ENCODE measurements around the gene SCN8A. TPM values are rescaled to one million over a fixed set of nuclear protein-coding genes. Genes with fewer than 3 reads are reported as not detected.

The SCN8A gene
- total and polyA plus RNA-seq, 8 donors: 0.26 to 3.3 (median 1.3) TPM

GRCh38 chr12:51777973-51778372 is 186.9 kb downstream of the SCN8A start:
- intact Hi-C loops (cut with DNase I): no loop called here
- ATAC-seq: no peak
- TF ChIP-seq, protein P1, sequence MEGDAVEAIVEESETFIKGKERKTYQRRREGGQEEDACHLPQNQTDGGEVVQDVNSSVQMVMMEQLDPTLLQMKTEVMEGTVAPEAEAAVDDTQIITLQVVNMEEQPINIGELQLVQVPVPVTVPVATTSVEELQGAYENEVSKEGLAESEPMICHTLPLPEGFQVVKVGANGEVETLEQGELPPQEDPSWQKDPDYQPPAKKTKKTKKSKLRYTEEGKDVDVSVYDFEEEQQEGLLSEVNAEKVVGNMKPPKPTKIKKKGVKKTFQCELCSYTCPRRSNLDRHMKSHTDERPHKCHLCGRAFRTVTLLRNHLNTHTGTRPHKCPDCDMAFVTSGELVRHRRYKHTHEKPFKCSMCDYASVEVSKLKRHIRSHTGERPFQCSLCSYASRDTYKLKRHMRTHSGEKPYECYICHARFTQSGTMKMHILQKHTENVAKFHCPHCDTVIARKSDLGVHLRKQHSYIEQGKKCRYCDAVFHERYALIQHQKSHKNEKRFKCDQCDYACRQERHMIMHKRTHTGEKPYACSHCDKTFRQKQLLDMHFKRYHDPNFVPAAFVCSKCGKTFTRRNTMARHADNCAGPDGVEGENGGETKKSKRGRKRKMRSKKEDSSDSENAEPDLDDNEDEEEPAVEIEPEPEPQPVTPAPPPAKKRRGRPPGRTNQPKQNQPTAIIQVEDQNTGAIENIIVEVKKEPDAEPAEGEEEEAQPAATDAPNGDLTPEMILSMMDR (IDR thresholded peaks at IDR 0.05): no peak
- H3K4me3 ChIP-seq: no peak overlapping the region
- no peak for DNase-seq
- no peaks in the 10 kb centered on the region for H3K4me1 ChIP-seq
- no peaks in the 10 kb centered on the region for H3K36me3 ChIP-seq
- H3K9me3 ChIP-seq: no peaks in the 10 kb centered on the region
- peaks cover 7 to 8% of the 10 kb centered on the region in 2 donors for H3K27me3 ChIP-seq
- H3K27ac ChIP-seq: no peak overlapping the region

GRCh38 chr12:51779876-51780275 is 188.8 kb downstream of the SCN8A start:
- no peaks in the 10 kb centered on the region for H3K4me1 ChIP-seq
- DNase-seq (no peak), ATAC-seq (no peak)
- H3K4me3 ChIP-seq: no peak overlapping the region
- H3K9me3 ChIP-seq: no peaks in the 10 kb centered on the region
- intact Hi-C loops (cut with DNase I): no loop called here
- TF ChIP-seq, protein P1 (IDR thresholded peaks at IDR 0.05): no peak
- no peaks in the 10 kb centered on the region for H3K36me3 ChIP-seq
- H3K27ac ChIP-seq: no peak overlapping the region
- H3K27me3 ChIP-seq: peaks cover 7 to 8% of the 10 kb centered on the region in 2 donors

DNA sequence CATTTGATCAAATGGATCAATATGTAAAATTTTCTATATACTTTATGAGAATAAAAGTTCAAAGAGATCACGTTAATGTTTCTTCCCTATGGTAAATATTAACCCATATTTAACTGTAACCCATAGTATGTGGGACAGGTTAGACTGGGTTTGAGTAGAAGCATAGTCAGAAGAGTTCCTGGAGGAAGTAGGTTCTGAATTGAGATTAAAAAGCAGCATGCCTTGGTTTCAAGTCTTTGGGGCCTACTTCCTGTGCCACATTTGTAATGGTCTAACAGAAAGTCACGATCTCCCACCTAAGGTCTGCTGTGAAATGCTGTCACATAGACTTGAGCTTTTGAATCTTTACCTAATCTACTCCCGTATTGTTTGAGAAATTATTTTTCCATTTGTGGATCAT is 193.7 kb downstream of the SCN8A start:
- Histone ChIP-seq H3K27me3 (peaks cover 7 to 8% of the 10 kb centered on the region in 2 donors), H3K9me3 (no peaks in the 10 kb centered on the region), H3K4me1 (no peaks in the 10 kb centered on the region), H3K36me3 (no peaks in the 10 kb centered on the region), H3K27ac (no peak overlapping the region), H3K4me3 (no peak overlapping the region)
- DNase-seq (no peak), ATAC-seq (no peak)
- TF ChIP-seq, protein P1 (IDR thresholded peaks at IDR 0.05): no peak
- intact Hi-C loops (cut with DNase I): no loop called here

GRCh38 chr12:51785906-51786305 is 194.9 kb downstream of the SCN8A start:
- H3K4me1 ChIP-seq: no peaks in the 10 kb centered on the region
- TF ChIP-seq, protein P1 (IDR thresholded peaks at IDR 0.05): no peak
- intact Hi-C loops (cut with DNase I): no loop called here
- H3K4me3 ChIP-seq: no peak overlapping the region
- no peak overlapping the region for H3K27ac ChIP-seq
- H3K27me3 ChIP-seq: peaks cover 7 to 8% of the 10 kb centered on the region in 2 donors
- H3K36me3 ChIP-seq: no peaks in the 10 kb centered on the region
- ATAC-seq: no peak
- no peaks in the 10 kb centered on the region for H3K9me3 ChIP-seq
- DNase-seq: no peak

DNA sequence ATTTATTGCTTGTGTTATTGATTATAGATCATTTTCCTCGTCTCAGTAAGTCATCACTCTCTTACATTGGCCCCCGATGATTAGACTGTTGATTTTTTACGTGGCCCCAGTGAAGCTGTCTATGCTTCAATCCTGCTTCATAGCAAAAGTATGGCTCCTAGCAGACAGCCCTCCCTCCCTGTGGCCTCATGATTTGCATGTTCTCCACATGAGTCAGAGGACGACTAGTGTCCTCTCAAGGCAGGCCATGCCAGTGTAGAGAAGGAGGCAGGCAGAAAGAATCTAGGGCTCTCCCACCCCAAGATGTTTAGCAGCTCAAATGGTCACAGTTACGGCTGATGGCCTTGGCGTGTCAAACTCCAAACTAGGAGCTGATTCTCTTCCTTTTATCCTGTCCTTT is 197.8 kb downstream of the SCN8A start:
- no peak overlapping the region for H3K27ac ChIP-seq
- no peaks in the 10 kb centered on the region for H3K4me1 ChIP-seq
- DNase-seq (no peak), ATAC-seq (peak; percentile 38)
- H3K27me3 ChIP-seq: no peaks in the 10 kb centered on the region
- H3K4me3 ChIP-seq: no peak overlapping the region
- intact Hi-C loops (cut with DNase I): no loop called here
- no peaks in the 10 kb centered on the region for H3K9me3 ChIP-seq
- H3K36me3 ChIP-seq: no peaks in the 10 kb centered on the region
- TF ChIP-seq, protein P1 (IDR thresholded peaks at IDR 0.05): no peak
